ENCODE results near the gene BCL2.

BCL2 gene

GRCh38 chr18:63102941-63103744 lies 216.4 kb downstream of the BCL2 start:
- no peak for DNase-seq

- no peak for DNase-seq
Observed at GRCh38 chr18:63100630-63101055, 218.9 kb downstream of the BCL2 start.

GRCh38 chr18:63099848-63100629 lies 219.5 kb downstream of the BCL2 start:
- no peak for DNase-seq

GRCh38 chr18:63099091-63099840 lies 220.3 kb downstream of the BCL2 start:
- DNase-seq = no peak

DNA sequence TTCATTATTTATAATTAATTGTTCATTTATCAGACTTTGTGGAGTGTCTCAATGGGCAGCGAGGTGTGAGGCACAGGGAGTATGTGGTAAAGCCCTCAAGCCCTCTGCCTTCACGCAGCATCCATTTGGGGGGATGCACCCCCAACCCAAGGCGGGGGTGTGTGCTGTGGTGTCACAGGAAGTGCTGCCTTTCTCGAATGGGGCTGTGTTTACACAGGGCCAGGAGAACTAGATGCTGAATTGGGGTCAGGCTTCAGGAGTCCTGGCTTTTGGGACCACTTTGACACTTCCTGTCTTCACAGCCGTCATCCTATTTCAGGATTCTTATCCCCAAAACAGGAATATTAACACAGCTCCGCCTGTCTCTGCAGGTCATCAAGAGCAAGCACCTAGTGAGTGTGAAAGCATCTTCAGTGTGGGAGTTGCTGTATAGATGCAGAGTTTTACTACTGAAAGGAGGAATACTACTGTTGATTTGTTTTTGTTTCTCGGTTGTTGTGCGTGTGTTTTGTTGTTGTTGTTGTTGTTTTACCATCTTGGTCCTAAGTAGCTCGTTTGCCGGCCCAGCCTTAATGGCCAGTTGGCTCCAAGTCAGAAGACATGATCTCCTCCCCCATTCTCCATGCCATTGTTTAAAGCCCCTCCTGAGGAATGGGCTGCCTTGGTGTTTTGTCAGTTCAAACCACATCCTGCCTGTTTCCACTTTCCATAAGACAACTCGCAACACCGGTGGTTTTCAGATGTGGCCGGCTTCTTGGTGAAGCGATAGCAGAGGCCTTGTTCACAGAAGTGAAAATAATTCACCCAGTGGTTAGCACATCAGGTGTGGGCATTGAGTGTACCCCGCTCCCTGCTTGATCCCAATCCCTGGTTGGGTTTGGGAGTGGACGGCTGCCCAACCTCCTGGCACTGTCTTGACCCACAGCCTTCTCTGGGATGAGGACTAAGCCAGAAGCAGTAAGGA lies 221.3 kb downstream of the BCL2 start:
- no peak for DNase-seq

DNA sequence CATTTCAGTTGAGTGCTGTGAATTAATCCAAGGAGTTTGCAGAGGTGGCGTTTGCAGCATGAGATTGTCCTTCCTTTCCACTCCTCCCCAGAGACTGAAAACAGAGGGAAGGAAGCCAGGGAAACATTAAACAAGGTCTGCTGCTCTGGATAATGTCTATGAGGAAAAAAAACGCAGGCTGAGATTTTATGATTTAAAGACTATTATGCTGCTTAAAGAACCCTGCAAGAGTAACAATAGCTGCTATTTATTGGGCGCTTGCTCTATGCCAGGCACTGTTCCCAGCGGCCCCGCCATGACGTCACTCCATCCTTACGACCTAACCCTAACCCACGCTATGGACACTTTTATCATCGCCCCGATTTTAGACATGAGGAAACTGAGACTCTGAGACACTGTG lies 222.4 kb downstream of the BCL2 start:
- no peak for DNase-seq

GRCh38 chr18:63096327-63096874 lies 223.2 kb downstream of the BCL2 start:
- DNase-seq = no peak

DNA sequence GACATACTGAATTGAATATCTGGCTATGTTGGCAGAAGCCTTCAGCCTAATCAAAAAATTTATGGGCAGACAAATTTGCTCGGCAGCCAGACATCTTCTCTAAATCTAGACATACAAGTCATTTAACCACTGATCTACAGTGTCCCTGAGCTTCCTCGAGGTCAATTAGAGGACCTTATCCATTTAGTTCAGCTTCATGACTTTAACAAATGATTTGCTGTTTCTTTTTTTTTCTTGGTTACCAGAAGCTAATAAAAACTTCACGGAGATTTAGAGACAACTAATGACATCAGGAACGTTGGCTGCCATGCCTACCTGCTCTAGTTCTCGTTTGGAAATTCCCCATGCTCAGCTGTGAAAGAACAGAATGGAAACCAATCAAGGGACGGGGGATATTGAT lies 223.8 kb downstream of the BCL2 start:
- no peak for DNase-seq

- no peak for DNase-seq
Observed at GRCh38 chr18:63091671-63092364, 227.8 kb downstream of the BCL2 start.

DNA sequence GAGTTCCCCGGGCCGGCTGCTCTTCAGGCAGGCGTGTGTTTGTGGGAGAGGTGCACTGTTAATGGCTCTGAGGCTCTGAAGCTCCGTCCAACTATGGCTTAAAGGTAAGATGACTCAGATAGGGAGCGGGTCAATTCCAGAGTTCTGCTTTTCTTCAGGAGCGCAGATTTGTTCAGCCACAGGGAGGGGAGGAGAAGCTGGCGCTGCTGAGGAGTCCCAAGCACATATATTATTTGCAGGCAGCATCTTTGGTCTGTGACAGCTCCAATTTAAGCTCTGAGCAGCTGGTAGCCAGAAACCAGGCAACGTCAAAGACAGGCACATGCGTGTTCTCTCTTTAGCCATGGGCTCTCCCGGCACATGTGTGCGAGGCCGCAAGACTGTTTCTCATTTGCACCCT lies 229.2 kb downstream of the BCL2 start:
- no peak for DNase-seq

GRCh38 chr18:63089041-63089440 lies 230.5 kb downstream of the BCL2 start:
- no peak for DNase-seq

DNA sequence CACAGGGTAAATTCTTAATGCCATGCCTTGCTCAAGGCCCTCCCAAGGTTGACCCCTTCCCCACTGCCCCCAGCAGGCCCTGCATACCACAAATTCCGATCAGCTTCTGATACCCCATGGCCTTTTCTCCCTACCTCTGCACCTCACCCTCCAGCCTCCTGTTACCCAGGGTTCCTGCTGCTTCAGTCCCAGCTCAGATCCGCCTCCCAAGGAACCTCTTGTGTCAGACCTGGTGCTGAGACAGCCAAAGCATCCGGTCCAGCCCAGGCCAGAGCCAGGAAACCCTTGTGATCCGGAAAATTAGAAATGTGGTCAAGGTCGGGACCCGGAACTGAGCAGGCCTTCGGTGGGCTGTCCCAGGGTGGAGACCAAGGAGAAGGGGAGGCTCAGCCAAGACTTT lies 231.3 kb downstream of the BCL2 start:
- no peak for DNase-seq

- DNase-seq = no peak
Observed at GRCh38 chr18:63087421-63088230, 231.9 kb downstream of the BCL2 start.

- no peak for DNase-seq
Observed at GRCh38 chr18:63085611-63086010, 234.0 kb downstream of the BCL2 start.

DNA sequence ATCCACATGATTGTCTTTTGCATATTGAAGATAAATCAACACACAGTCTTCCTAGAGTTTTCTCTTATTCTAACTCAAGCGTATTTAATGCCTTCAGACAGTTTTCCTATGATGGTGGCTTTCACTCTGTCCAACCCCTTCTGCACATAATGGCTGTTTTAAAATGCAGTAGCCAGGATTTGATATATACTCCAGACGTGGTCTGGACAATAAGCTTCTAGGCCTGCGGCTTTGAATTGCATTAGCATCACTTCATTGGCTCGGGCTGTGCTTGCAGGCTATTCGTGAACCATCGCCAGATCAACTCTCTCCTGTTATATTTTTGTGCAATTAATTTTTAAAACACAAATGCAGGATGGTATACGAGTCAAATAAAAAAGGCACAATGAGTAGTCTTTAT lies 235.3 kb downstream of the BCL2 start:
- no peak for DNase-seq

DNA sequence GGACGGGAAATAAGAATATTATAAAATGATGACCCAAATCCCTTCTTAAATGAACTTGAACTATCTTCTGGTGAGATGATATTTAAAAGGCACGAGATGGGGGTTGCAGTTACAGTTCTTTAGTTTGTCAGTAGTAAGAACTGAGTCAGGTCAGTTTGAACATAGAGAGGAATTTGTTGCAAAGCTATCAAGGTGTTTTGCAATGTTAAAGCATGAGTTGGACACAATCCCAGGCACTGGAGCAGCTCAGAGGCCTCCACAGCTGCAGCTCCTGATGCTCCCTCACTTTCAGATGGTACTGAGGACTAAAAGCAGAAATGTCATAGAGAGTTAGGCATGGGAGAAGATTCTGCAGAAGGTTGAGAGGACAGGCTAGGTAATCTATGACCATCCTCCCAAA lies 236.0 kb downstream of the BCL2 start:
- no peak for DNase-seq

DNA sequence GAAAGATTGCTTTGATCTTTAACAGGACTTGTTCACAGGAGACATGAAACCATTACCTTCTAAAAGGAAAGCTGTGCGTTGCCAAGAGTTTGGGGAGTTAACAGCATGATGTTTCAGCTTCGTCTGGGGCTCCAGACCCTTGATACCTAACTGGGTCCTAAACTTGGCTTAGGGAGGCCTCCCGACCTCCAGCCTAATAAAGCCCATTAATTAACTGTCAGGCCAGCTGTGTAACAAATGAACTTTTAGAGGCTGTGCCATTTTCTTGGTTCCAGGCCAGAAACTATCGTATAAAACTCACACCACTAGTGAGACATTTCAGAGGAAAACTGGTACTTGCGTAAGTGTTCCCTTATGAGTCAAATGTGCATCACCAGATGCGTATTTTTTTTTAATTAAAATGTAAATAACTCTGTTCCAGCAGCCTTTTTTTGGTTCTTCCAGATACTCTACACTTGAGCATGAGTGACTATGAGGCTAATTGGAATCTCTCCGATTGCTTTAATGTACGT lies 236.5 kb downstream of the BCL2 start:
- no peak for DNase-seq

DNA sequence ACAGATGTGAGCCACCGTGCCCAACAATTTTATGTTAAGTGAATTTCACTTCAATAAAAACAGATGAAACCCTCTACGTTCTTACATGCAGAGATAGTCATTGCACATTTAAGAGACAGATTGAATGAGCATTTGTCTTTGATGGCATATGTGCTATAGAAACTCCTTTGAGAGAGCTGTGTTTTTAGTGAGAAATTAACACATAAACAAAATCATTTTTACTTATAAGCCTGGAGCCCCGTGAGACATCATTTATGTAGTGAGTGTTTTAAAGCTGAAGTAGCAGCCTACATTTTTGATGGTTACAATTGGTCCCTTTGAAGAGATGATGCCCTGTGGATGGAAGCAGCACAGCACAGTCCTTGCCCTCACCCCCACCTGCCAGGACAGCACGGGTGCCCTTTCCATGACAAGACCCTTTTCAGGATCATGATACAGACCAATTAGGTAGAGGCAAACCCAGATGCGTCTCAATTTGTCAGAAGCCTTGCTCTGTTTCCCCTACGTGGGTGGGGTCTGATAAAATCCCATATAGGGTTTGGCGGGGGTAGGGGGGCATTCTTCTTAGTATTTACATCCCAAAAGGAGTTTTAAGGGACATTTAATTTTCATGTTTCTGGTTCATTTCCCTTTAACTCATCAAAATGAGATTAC lies 237.1 kb downstream of the BCL2 start:
- DNase-seq = no peak

- peak; percentile 44 for DNase-seq
Observed at GRCh38 chr18:63079114-63079513, 240.5 kb downstream of the BCL2 start.

DNA sequence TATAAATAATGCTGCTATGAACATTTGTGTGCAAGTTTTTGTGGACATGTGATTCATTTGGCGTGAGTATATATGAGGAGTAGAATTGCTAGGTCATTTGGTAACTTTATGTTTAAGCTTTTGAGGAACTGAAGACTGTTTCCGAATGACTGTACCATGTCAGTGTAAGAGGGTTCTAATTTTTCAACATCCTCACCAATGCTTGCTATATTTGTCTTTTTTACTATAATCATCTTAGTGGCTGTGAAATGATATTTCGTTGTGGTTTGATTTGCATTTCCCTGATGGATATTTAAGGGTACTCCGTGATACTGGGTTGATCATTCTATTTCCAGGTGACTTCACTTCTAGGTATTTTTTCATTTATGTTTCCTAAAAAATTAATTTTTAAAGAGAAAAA lies 241.1 kb downstream of the BCL2 start:
- DNase-seq = no peak
